ENCODE results near the gene CIPC. TPM values are rescaled to one million over a fixed set of nuclear protein-coding genes. Genes with fewer than 3 reads are reported as not detected.

The CIPC gene
- total and polyA plus RNA-seq, 9 of the 15 experiments (the other 6 are each of a cell fraction or from before 2014, with no cell fraction given), result 5.0 to 16.9 (median 10.7) TPM

- no peak for TF ChIP-seq ARID4B (CRISPR knock-in tag; IDR thresholded peaks at IDR 0.05)
- no peak for TF ChIP-seq ZNF780A (CRISPR knock-in tag; IDR thresholded peaks at IDR 0.05)
Measured at GRCh38 chr14:77067632-77068516, 30.2 kb upstream of the CIPC start (continued).

GRCh38 chr14:77068517-77069200 lies 29.4 kb upstream of the CIPC start:
- POLR2A ChIA-PET, result interaction anchor here (1.0 kb wide), 1 partner anchor 27 kb away, joined by 5 read pairs; no protein-coding TSS in a partner anchor
- 4% methylated on average over 5 of the region's 5 CpGs for WGBS (ENCODE audit: insufficient coverage, low coverage, missing lambda C conversion rate)
- BruUV-seq (replicated peaks), result no TSS peak
- CTCF ChIA-PET (ENCODE audit: low intra/inter-chr PET ratio), result interaction anchor here (0.7 to 4.9 kb wide), 4 partner anchors 26 to 192 kb away, joined by 3 to 57 read pairs (median 30); no protein-coding TSS in a partner anchor
- Histone ChIP-seq H3K9me3 (replicated peaks; ENCODE audit: control insufficient read depth, insufficient read depth, low read depth, low read length) (no peaks in the 10 kb centered on the region), H3K27me3 (ENCODE audit: control insufficient read depth in 2 of 2, insufficient read depth in 2 of 2, low read length in 2 of 2) (peaks cover 0 to 12% of the 10 kb centered on the region in 2 experiments; a peak in 2 of 5 replicates), H3K36me3 (ENCODE audit: control insufficient read depth, insufficient read depth, low read length) (no peaks in the 10 kb centered on the region), H4K20me1 (replicated peaks; ENCODE audit: control insufficient read depth, insufficient read depth, low read length) (no peaks in the 10 kb centered on the region; the same call in 1 of the 2 replicates), H3K79me2 (ENCODE audit: control insufficient read depth, insufficient read depth, low read length) (no peaks in the 10 kb centered on the region), H3K9me1 (ENCODE audit: control insufficient read depth, insufficient read depth, low read length) (no peaks in the 10 kb centered on the region), H3K9ac (ENCODE audit: insufficient read depth in 1 of 2, low read depth in 2 of 2, low read length in 2 of 2) (no peak overlapping the region), H3K4me3 (no peak overlapping the region), H3K27ac (ENCODE audit: extremely low read depth, low read depth, low read length) (no peak overlapping the region), H2AFZ (ENCODE audit: low read depth, low read length) (no peak overlapping the region), H3K4me2 (ENCODE audit: insufficient read depth, low read length) (no peak overlapping the region), H3K4me1 (replicated peaks in 1 of 2; ENCODE audit: control insufficient read depth in 2 of 2, insufficient read depth in 2 of 2, low read length in 2 of 2) (peaks cover 0 to 8% of the 10 kb centered on the region in 2 experiments; a peak in 3 of 5 replicates)
- ATAC-seq (no peak), DNase-seq (ENCODE audit: extremely low read depth in 1 of 4, low spot score in 3 of 4) (no peak), FAIRE-seq (no peak)
- intact Hi-C loops (cut with micrococcal nuclease) (no loop called here), in situ Hi-C loops (cut with MboI) (loop anchor here (25.0 kb wide), 1 partner anchor 356 kb away; no protein-coding TSS in a partner anchor)
- TF ChIP-seq ZFX (CRISPR knock-in tag; IDR thresholded peaks at IDR 0.05) (no peak), KLF13 (tag; IDR thresholded peaks at IDR 0.05; ENCODE audit: borderline replicate concordance, low read depth) (no peak), ZNF280B (CRISPR knock-in tag; IDR thresholded peaks at IDR 0.05) (no peak), ZNF507 (tag; conservative IDR thresholded peaks at IDR 0.05) (no peak), GATAD2B (IDR thresholded peaks at IDR 0.05; ENCODE audit: borderline replicate concordance) (no peak), ZBTB34 (CRISPR knock-in tag; IDR thresholded peaks at IDR 0.05) (no peak)
